ENCODE results near the gene CNTNAP2.

The CNTNAP2 gene

GRCh38 chr7:148093375-148094166 is 1977.0 kb downstream of the CNTNAP2 start:
- DNase-seq (ENCODE audit: low read depth): no peak
- TF ChIP-seq CTCF (conservative IDR thresholded peaks at IDR 0.05; ENCODE audit: low read depth, low read length): no peak
- no peak overlapping the region for H3K4me3 ChIP-seq (ENCODE audit: low read depth, low read length)

- TF ChIP-seq CTCF (conservative IDR thresholded peaks at IDR 0.05; ENCODE audit: low read depth, low read length): no peak
- DNase-seq (ENCODE audit: low read depth): no peak
- no peak overlapping the region for H3K4me3 ChIP-seq (ENCODE audit: low read depth, low read length)
Observed at GRCh38 chr7:148095066-148095465, 1978.5 kb downstream of the CNTNAP2 start.

- no peak for TF ChIP-seq CTCF (conservative IDR thresholded peaks at IDR 0.05; ENCODE audit: low read depth, low read length)
- no peak overlapping the region for H3K4me3 ChIP-seq (ENCODE audit: low read depth, low read length)
- DNase-seq (ENCODE audit: low read depth): no peak
Observed at GRCh38 chr7:148104136-148104716, 1987.6 kb downstream of the CNTNAP2 start.

- no peak for TF ChIP-seq CTCF (conservative IDR thresholded peaks at IDR 0.05; ENCODE audit: low read depth, low read length)
- DNase-seq (ENCODE audit: low read depth): no peak
- H3K4me3 ChIP-seq (ENCODE audit: low read depth, low read length): no peak overlapping the region
Observed at GRCh38 chr7:148104924-148105323, 1988.3 kb downstream of the CNTNAP2 start.

- no peak overlapping the region for H3K4me3 ChIP-seq (ENCODE audit: low read depth, low read length)
- no peak for TF ChIP-seq CTCF (conservative IDR thresholded peaks at IDR 0.05; ENCODE audit: low read depth, low read length)
- no peak for DNase-seq (ENCODE audit: low read depth)
Observed at GRCh38 chr7:148105853-148106252, 1989.3 kb downstream of the CNTNAP2 start.

GRCh38 chr7:148107443-148108127 is 1991.0 kb downstream of the CNTNAP2 start:
- DNase-seq (ENCODE audit: low read depth): no peak
- no peak for TF ChIP-seq CTCF (conservative IDR thresholded peaks at IDR 0.05; ENCODE audit: low read depth, low read length)
- no peak overlapping the region for H3K4me3 ChIP-seq (ENCODE audit: low read depth, low read length)

Data from choroid plexus epithelial cell (primary cell).